HT-29 (cell line): Measurements from ENCODE around the gene MEMO1. TPM values are rescaled to one million over a fixed set of nuclear protein-coding genes. Genes with fewer than 3 reads are reported as not detected.

Experiments
- DNase-seq: peaks from one replicate; pipeline ENCODE4 v3.0.0-alpha.2; 2015; ENCODE audit warnings: low spot score
- total RNA-seq: library from RNA; depleted of rRNA; stranded (reverse); fragments of >200 nt; shearing (Covaris generic); gene quantifications from 2 replicates; pipeline ENCODE4 v1.2.3, GENCODE V29; 2014; rRNA removed

The MEMO1 gene
- total RNA-seq, 1 experiment from 2014 or later = 42.2 TPM

DNA sequence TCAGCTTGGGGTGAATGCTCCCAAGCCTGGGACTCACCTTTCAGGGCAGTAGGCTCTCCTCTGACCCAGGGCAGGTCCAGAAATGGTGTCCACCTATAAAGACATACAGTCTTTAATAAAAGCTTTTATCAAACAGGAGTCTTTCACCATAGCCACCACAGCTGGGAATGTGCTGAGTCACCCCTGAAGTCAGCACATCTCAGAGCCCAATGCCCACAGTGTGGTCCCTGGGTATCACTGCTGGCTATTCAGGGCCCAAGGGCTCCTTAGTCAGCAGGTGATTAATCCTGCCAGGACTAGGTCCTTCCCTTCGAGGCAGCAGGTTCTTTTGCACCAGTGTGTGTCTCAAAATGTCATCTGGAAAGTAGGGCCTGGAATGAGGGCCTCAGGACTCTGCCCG lies 181.9 kb downstream of the MEMO1 start:
- DNase-seq = no peak

- no peak for DNase-seq
Observed at GRCh38 chr2:31823558-31823957, 187.2 kb downstream of the MEMO1 start.

DNA sequence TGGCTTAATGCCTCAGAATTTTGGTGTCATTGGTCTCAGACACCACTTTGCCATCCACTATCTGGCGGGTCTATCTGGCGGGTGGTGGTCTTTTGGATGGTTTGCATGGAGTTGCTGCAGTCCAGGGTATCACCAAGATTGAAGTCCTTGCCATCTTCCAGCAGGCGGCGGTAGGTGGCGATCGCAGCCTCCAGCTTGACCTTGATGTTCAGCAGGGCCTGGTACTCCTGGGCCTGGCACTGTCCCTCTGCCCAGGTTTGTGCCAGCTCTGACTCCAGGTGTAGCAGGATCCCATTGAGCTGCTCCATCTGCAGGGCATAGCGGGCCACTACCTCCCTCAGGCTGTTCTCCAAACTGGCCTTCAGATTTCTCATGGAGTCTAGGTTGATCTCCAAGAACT lies 188.2 kb downstream of the MEMO1 start:
- peak; percentile 49 for DNase-seq

Other genes with a start within 250 kb of the MEMO1 start
- gene DPY30, start 28.8 kb upstream of the MEMO1 start, total RNA-seq = 61.4 and 63.7 TPM in 2 replicates
- gene SPAST, start 52.5 kb upstream of the MEMO1 start, total RNA-seq = 10.8 and 11.4 TPM in 2 replicates
- gene SLC30A6, start 154.9 kb upstream of the MEMO1 start, total RNA-seq = 11.0 and 11.6 TPM in 2 replicates